Measurements from ENCODE around the gene IZUMO1. TPM values are rescaled to one million over a fixed set of nuclear protein-coding genes. Genes with fewer than 3 reads are reported as not detected.

Gene IZUMO1
- total and polyA plus RNA-seq, 2 of the 13 experiments (the other 11 are each of a cell fraction or from before 2014, with no cell fraction given), result 0.07 to 0.22 TPM

DNA sequence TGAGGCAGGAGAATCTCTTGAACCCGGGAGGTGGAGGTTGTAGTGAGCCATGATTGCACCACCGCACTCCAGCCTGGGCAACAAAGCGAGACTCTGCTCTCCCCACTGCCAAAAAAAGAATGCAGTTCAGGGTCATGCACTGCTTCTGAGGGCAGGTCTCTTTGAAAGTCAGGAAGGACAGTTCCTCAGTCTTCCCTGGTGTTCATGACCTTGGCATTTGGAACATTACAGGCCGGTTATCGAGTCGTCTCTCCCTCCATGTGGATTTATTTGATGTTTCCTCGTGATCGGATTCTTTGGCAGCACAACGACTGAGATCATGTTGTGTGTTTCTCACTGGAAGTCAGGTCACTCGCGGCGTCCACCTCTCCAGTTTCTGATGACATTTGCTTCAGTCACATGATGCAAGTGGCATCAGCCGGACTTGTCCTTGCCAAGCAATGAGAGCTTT, 25.8 kb upstream of the IZUMO1 start (continued):
- TF ChIP-seq, protein P1, sequence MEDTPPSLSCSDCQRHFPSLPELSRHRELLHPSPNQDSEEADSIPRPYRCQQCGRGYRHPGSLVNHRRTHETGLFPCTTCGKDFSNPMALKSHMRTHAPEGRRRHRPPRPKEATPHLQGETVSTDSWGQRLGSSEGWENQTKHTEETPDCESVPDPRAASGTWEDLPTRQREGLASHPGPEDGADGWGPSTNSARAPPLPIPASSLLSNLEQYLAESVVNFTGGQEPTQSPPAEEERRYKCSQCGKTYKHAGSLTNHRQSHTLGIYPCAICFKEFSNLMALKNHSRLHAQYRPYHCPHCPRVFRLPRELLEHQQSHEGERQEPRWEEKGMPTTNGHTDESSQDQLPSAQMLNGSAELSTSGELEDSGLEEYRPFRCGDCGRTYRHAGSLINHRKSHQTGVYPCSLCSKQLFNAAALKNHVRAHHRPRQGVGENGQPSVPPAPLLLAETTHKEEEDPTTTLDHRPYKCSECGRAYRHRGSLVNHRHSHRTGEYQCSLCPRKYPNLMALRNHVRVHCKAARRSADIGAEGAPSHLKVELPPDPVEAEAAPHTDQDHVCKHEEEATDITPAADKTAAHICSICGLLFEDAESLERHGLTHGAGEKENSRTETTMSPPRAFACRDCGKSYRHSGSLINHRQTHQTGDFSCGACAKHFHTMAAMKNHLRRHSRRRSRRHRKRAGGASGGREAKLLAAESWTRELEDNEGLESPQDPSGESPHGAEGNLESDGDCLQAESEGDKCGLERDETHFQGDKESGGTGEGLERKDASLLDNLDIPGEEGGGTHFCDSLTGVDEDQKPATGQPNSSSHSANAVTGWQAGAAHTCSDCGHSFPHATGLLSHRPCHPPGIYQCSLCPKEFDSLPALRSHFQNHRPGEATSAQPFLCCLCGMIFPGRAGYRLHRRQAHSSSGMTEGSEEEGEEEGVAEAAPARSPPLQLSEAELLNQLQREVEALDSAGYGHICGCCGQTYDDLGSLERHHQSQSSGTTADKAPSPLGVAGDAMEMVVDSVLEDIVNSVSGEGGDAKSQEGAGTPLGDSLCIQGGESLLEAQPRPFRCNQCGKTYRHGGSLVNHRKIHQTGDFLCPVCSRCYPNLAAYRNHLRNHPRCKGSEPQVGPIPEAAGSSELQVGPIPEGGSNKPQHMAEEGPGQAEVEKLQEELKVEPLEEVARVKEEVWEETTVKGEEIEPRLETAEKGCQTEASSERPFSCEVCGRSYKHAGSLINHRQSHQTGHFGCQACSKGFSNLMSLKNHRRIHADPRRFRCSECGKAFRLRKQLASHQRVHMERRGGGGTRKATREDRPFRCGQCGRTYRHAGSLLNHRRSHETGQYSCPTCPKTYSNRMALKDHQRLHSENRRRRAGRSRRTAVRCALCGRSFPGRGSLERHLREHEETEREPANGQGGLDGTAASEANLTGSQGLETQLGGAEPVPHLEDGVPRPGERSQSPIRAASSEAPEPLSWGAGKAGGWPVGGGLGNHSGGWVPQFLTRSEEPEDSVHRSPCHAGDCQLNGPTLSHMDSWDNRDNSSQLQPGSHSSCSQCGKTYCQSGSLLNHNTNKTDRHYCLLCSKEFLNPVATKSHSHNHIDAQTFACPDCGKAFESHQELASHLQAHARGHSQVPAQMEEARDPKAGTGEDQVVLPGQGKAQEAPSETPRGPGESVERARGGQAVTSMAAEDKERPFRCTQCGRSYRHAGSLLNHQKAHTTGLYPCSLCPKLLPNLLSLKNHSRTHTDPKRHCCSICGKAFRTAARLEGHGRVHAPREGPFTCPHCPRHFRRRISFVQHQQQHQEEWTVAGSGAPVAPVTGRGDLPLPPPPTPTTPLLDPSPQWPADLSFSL (CRISPR knock-in tag; IDR thresholded peaks at IDR 0.05), result peak; percentile 80
- TF ChIP-seq THAP11 (CRISPR knock-in tag; IDR thresholded peaks at IDR 0.05) (no peak), ZFAT (CRISPR knock-in tag; conservative IDR thresholded peaks at IDR 0.05) (no peak), SRSF9 (IDR thresholded peaks at IDR 0.05; ENCODE audit: borderline replicate concordance, insufficient read depth, low read depth, low read length, poor library complexity, severe bottlenecking) (no peak), KLF9 (CRISPR knock-in tag; IDR thresholded peaks at IDR 0.05; ENCODE audit: low read depth) (no peak), NPAS2 (CRISPR knock-in tag; IDR thresholded peaks at IDR 0.05; ENCODE audit: borderline replicate concordance) (no peak), ZNF20 (CRISPR knock-in tag; IDR thresholded peaks at IDR 0.05) (no peak), AGO1 (IDR thresholded peaks at IDR 0.05; ENCODE audit: low read depth, low read length, poor library complexity, severe bottlenecking) (no peak), MTF2 (CRISPR knock-in tag; IDR thresholded peaks at IDR 0.05; ENCODE audit: borderline replicate concordance) (no peak), ZZZ3 (CRISPR knock-in tag; IDR thresholded peaks at IDR 0.05; ENCODE audit: borderline replicate concordance) (no peak), ZNF3 (CRISPR knock-in tag; IDR thresholded peaks at IDR 0.05) (peak; percentile 45; the same call in 1 of the 2 replicates), ZNF30 (CRISPR knock-in tag; IDR thresholded peaks at IDR 0.05) (no peak), KDM3A (CRISPR knock-in tag; IDR thresholded peaks at IDR 0.05; ENCODE audit: low read depth) (no peak), ZNF674 (CRISPR knock-in tag; IDR thresholded peaks at IDR 0.05; ENCODE audit: low read depth) (no peak), BRCA1 (CRISPR knock-in tag; IDR thresholded peaks at IDR 0.05) (no peak), RFXANK (CRISPR knock-in tag; IDR thresholded peaks at IDR 0.05) (no peak)
- TF ChIP-seq, protein P2, sequence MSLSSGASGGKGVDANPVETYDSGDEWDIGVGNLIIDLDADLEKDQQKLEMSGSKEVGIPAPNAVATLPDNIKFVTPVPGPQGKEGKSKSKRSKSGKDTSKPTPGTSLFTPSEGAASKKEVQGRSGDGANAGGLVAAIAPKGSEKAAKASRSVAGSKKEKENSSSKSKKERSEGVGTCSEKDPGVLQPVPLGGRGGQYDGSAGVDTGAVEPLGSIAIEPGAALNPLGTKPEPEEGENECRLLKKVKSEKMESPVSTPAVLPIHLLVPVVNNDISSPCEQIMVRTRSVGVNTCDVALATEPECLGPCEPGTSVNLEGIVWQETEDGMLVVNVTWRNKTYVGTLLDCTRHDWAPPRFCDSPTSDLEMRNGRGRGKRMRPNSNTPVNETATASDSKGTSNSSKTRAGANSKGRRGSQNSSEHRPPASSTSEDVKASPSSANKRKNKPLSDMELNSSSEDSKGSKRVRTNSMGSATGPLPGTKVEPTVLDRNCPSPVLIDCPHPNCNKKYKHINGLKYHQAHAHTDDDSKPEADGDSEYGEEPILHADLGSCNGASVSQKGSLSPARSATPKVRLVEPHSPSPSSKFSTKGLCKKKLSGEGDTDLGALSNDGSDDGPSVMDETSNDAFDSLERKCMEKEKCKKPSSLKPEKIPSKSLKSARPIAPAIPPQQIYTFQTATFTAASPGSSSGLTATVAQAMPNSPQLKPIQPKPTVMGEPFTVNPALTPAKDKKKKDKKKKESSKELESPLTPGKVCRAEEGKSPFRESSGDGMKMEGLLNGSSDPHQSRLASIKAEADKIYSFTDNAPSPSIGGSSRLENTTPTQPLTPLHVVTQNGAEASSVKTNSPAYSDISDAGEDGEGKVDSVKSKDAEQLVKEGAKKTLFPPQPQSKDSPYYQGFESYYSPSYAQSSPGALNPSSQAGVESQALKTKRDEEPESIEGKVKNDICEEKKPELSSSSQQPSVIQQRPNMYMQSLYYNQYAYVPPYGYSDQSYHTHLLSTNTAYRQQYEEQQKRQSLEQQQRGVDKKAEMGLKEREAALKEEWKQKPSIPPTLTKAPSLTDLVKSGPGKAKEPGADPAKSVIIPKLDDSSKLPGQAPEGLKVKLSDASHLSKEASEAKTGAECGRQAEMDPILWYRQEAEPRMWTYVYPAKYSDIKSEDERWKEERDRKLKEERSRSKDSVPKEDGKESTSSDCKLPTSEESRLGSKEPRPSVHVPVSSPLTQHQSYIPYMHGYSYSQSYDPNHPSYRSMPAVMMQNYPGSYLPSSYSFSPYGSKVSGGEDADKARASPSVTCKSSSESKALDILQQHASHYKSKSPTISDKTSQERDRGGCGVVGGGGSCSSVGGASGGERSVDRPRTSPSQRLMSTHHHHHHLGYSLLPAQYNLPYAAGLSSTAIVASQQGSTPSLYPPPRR (CRISPR knock-in tag; IDR thresholded peaks at IDR 0.05; ENCODE audit: borderline replicate concordance), result peak; percentile 43; the same call in 1 of the 2 replicates
- TF ChIP-seq, protein P3, sequence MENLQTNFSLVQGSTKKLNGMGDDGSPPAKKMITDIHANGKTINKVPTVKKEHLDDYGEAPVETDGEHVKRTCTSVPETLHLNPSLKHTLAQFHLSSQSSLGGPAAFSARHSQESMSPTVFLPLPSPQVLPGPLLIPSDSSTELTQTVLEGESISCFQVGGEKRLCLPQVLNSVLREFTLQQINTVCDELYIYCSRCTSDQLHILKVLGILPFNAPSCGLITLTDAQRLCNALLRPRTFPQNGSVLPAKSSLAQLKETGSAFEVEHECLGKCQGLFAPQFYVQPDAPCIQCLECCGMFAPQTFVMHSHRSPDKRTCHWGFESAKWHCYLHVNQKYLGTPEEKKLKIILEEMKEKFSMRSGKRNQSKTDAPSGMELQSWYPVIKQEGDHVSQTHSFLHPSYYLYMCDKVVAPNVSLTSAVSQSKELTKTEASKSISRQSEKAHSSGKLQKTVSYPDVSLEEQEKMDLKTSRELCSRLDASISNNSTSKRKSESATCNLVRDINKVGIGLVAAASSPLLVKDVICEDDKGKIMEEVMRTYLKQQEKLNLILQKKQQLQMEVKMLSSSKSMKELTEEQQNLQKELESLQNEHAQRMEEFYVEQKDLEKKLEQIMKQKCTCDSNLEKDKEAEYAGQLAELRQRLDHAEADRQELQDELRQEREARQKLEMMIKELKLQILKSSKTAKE (CRISPR knock-in tag; IDR thresholded peaks at IDR 0.05; ENCODE audit: borderline replicate concordance), result peak; percentile 94

Measured in HepG2 (cell line).